Panc1 (cell line): ENCODE data around the gene SGO2. TPM values are rescaled to one million over a fixed set of nuclear protein-coding genes. Genes with fewer than 3 reads are reported as not detected.

Experiments used
- ATAC-seq: fragments of 200-7000 bp; cut with Tn5 transposase; 2 replicates; pipeline ENCODE4 v1.9.1; 2020; ENCODE audit warnings: mild to moderate bottlenecking, moderate library complexity
- BruUV-seq: library from RNA; stranded (reverse); fragments of 400-500 nt; replicated peaks from 2 replicates; lab custom pipeline; 2021; lab: Mats Ljungman, UMichigan
- CTCF ChIA-PET: fragments of 300-600 bp; sonication (Branson Sonifier 250); formaldehyde crosslinking; loops from one replicate; lab custom pipeline; 2022; ENCODE audit warnings: antibody characterized with exemption; lab: Charles Lee
- POLR2A ChIA-PET: fragments of 300-600 bp; sonication (Branson Sonifier 250); formaldehyde crosslinking; loops from one replicate; lab custom pipeline; 2022; ENCODE audit warnings: antibody characterized with exemption; lab: Charles Lee
- DNase-seq: peaks from one replicate; pipeline ENCODE4 v3.0.0-alpha.2; 2010; ENCODE audit warnings: low read depth, low spot score
- H3K27ac ChIP-seq: 2 replicates; pipeline ENCODE4 v1.5.1; 2011; ENCODE audit warnings: mild to moderate bottlenecking, low read length, inconsistent platforms
- H3K27me3 ChIP-seq: fragments of 200-500 bp; sonication (Bioruptor generic); 2 replicates; pipeline ENCODE4 v1.6.0; 2014; ENCODE audit warnings: low read length, inconsistent platforms; ENCODE audit not compliant: control insufficient read depth, insufficient read depth
- H3K36me3 ChIP-seq: fragments of 200-500 bp; sonication (Bioruptor generic); 2 replicates; pipeline ENCODE4 v1.5.1; 2014; ENCODE audit warnings: inconsistent platforms, mild to moderate bottlenecking, low read length, moderate library complexity; ENCODE audit not compliant: control insufficient read depth, insufficient read depth
- H3K4me1 ChIP-seq: 2 replicates; pipeline ENCODE4 v1.5.1; 2011; ENCODE audit warnings: inconsistent platforms, mild to moderate bottlenecking, low read length, moderate library complexity; ENCODE audit not compliant: control insufficient read depth, insufficient read depth
- H3K4me3 ChIP-seq, 2 experiments: 2 replicates each; pipeline ENCODE4 v1.5.1; 2011 to 2012; ENCODE audit warnings: low read depth in 2 of 2, low read length in 2 of 2, mild to moderate bottlenecking in 2 of 2, inconsistent platforms in 1 of 2, moderate library complexity in 1 of 2
- H3K9me3 ChIP-seq: fragments of 200-500 bp; sonication (Bioruptor generic); 2 replicates; pipeline ENCODE4 v1.5.1; 2014; ENCODE audit warnings: low read depth, mild to moderate bottlenecking, inconsistent platforms, low read length, moderate library complexity; ENCODE audit not compliant: control insufficient read depth, insufficient read depth
- CTCF ChIP-seq: fragments of 450-650 bp; IDR thresholded peaks from 2 replicates; pipeline ENCODE4 v1.5.1; 2017; ENCODE audit warnings: mild to moderate bottlenecking
- POLR2AphosphoS5 ChIP-seq: IDR thresholded peaks from 2 replicates; pipeline ENCODE4 v1.6.1; 2012; ENCODE audit warnings: mild to moderate bottlenecking, low read depth, low read length, moderate library complexity
- REST ChIP-seq, 2 experiments: IDR thresholded peaks; 2 replicates each; pipeline ENCODE4 v1.6.1; 2011 to 2012; ENCODE audit warnings: low read depth in 2 of 2, control low read depth in 1 of 2, low read length in 1 of 2, mild to moderate bottlenecking in 1 of 2, moderate library complexity in 1 of 2; ENCODE audit not compliant: insufficient read depth in 1 of 2
- SIN3A ChIP-seq: IDR thresholded peaks from 2 replicates; pipeline ENCODE4 v1.6.1; 2012; ENCODE audit warnings: low read depth, mild to moderate bottlenecking, low read length, moderate library complexity, borderline replicate concordance; ENCODE audit not compliant: insufficient read depth
- TCF7L2 ChIP-seq: IDR thresholded peaks from 2 replicates; pipeline ENCODE4 v1.6.1; 2011; ENCODE audit warnings: mild to moderate bottlenecking, low read depth, low read length, inconsistent platforms
- in situ Hi-C: cut with HindIII; loops from 2 replicates; pipeline ENCODE4 v1.10.0; 2016; ENCODE audit warnings: low sequenced_read_pairs, low pct_unique_long_range_greater_than_20kb
- intact Hi-C: fragments of 100-400 bp; cut with micrococcal nuclease; formaldehyde crosslinking; loops from one replicate; pipeline ENCODE4 v1.10.0; 2022; ENCODE audit not compliant: unreplicated experiment
- total RNA-seq: library from RNA; stranded (reverse); gene quantifications from one replicate; pipeline ENCODE4 v1.2.1, GENCODE V29; 2021; ENCODE audit not compliant: unreplicated experiment

SGO2 gene
- total RNA-seq, 1 experiment from 2014 or later: 34.0 TPM

- in situ Hi-C loops (no loop called here), intact Hi-C loops (loop anchor here (5.0 to 10.0 kb wide), 2 partner anchors 172 to 216 kb away; no protein-coding TSS in a partner anchor)
Observed at GRCh38 chr2:200486529-200486928, 39.5 kb upstream of the SGO2 start.

GRCh38 chr2:200488169-200488568 lies 37.8 kb upstream of the SGO2 start:
- DNase-seq (no peak), ATAC-seq (no peak)
- ChIA-PET CTCF (no interaction called here), POLR2A (no interaction called here)
- in situ Hi-C loops (no loop called here), intact Hi-C loops (loop anchor here (5.0 to 10.0 kb wide), 2 partner anchors 173 to 214 kb away; no protein-coding TSS in a partner anchor)
- Histone ChIP-seq H3K27me3 (no peaks in the 10 kb centered on the region), H3K4me3 (no peak overlapping the region), H3K9me3 (no peaks in the 10 kb centered on the region), H3K36me3 (peaks cover 3% of the 10 kb centered on the region; the same call in 1 of the 2 replicates), H3K27ac (no peak overlapping the region), H3K4me1 (peaks cover 5% of the 10 kb centered on the region)
- TF ChIP-seq CTCF (no peak), REST (IDR thresholded peaks at IDR 0.05; ENCODE audit: insufficient read depth in 1 of 2, low read depth in 2 of 2, low read length in 1 of 2) (no peak), TCF7L2 (no peak), SIN3A (no peak), POLR2AphosphoS5 (no peak)
- no TSS peak for BruUV-seq

More at GRCh38 chr2:200486529-200486928, 39.5 kb upstream of the SGO2 start:
- peaks cover 3% of the 10 kb centered on the region; the same call in 1 of the 2 replicates for H3K36me3 ChIP-seq
- no peak overlapping the region for H3K4me3 ChIP-seq
- DNase-seq (no peak), ATAC-seq (no peak)
- peak overlapping the region; percentile 12; the same call in 1 of the 2 replicates for H3K27ac ChIP-seq
- TF ChIP-seq POLR2AphosphoS5 (no peak), SIN3A (no peak), CTCF (no peak), REST (IDR thresholded peaks at IDR 0.05; ENCODE audit: insufficient read depth in 1 of 2, low read depth in 2 of 2, low read length in 1 of 2) (no peak), TCF7L2 (no peak)
- CTCF ChIA-PET: no interaction called here
- H3K27me3 ChIP-seq: no peaks in the 10 kb centered on the region
- H3K4me1 ChIP-seq: peaks cover 7% of the 10 kb centered on the region
- no peaks in the 10 kb centered on the region for H3K9me3 ChIP-seq
- BruUV-seq: no TSS peak
- POLR2A ChIA-PET: interaction anchor here (0.5 kb wide), 1 partner anchor 13 kb away, joined by 7 read pairs; no protein-coding TSS in a partner anchor
